NCI-H1417 (cell line): Measurements from ENCODE around the gene OLFM3.

Experiments
- DNase-seq, 3 experiments: peaks; one replicate each; lab custom pipeline; 2025; lab: John Stamatoyannopoulos, UW

OLFM3 gene

DNA sequence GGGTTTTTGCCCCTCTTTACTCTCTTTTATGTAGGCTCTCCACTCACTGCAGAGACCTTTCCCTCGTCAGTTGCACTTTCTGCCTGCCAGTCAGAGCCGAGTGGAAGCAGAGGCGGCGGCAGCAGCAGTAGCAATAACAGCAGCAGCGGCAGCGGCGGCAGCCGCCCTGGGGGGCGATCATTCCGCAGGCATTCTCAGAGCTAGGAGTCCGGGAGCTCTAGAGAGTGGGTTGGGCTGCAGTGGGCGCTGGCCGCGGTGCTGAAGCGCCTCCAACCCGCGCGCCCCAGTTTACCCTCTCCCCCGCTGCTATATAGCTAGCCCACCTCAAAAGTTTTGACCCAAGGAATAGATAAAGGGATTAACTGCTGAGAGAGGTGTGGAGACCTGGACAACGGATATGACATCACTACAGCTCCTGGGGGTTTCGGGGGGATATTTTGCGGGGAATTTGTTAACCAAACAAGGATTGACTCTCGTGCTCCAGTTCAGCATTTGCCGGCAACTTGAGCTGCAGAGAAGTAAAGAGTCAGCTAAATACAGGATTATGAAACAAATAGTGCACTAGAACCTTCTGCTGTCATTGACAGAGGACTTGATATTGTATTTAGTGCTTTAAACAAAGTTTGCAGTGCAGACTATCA, at the start of gene OLFM3:
OLFM3 (minus strand) TSS at position 102 of the 641 bp plus-strand sequence.
- DNase-seq = peak in 2 of 3 experiments; percentile 69 to 83

DNA sequence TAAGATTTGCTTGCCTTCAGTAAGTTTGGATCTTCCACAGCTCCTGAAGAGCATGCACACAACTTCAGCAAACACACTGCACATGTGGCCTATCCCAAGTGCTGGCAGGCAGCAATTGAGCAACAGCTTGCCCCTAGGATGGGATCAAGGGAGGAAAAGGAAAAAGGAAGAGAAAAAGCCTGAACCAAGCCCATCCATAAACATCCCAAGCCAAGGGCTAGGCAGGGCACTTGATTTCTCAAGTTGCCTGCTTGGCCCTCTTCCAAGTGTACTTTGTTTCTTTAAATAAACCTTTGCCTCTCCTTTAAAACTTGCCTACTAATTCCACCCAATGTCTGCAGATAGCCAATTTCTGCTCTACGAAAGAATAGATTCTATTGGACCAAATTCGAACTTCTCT, 49.0 kb upstream of the OLFM3 start:
- DNase-seq = no peak

DNA sequence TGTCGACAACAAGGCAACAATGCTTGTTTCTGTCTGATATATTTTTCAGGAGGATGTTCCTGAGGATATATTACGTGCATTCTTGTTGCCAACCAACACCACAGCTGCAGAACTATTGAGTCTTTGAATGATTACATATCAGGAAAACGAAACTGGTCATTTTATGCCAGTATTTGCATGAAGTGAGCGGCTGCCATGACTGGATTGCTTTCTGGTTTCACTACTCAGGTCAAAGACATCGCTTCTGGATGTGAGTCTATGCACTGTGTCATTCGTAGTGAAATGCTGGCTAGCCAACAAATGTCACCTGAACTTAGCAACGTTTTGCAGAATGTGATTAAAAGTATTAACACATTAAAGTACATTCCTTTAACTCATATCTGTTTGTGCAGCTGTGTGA, 35.8 kb upstream of the OLFM3 start:
- no peak for DNase-seq

DNA sequence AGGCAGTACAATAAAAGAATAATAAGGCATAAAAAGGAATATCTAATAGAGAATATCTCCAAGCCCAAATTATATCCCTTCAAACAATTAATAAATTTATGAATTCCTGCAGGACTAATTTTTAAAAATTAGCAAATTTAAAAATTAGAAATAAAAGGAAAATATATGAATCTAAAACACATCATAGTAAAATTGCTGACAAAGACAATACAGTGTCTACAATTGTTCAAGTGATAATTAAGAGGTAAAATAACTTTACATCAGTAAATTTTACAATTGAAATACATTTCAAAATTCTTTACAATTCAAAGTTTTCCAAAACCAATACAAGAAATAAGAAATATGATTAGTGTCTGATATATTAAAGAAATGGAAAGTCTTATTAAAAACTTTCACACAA, 22.8 kb upstream of the OLFM3 start:
- DNase-seq = no peak

DNA sequence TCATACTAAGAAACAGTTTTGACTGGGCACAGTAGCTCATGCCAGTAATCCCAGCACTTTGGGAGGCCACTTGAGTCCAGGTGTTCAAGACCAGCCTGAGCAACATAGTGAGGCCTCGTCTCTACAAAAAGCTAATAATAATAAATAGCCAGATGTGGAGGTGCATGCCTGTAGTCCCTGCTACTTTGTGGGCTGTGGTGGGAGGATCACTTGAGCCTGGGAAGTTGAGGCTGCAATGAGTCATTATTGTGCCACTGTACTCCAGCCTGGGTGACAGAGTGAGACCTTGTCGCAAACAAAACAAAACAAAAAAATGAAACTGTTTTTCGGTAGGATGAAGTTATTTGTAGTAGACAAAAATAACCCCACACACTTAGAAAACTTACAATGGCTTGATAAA, 19.0 kb upstream of the OLFM3 start:
- DNase-seq = no peak

DNA sequence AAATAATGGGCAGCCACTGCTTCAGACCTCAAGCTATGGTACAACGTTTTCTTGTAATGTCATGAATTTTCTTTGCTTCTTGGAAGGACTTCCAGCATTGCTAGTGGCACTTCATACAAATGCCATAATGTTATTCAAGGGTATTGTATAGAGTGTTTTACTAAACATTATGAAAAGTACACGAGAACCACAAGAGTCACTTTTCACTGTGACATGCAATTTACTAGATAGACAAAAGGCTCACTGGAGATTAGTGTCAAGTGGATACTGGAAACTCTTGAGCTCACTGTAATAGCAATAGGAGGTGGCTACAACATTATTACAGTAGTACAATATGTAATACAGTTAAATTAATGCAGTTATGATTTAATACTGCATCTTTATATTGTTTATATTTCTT, 5.3 kb upstream of the OLFM3 start:
- peak in 2 of 3 experiments; percentile 26 to 76 for DNase-seq

DNA sequence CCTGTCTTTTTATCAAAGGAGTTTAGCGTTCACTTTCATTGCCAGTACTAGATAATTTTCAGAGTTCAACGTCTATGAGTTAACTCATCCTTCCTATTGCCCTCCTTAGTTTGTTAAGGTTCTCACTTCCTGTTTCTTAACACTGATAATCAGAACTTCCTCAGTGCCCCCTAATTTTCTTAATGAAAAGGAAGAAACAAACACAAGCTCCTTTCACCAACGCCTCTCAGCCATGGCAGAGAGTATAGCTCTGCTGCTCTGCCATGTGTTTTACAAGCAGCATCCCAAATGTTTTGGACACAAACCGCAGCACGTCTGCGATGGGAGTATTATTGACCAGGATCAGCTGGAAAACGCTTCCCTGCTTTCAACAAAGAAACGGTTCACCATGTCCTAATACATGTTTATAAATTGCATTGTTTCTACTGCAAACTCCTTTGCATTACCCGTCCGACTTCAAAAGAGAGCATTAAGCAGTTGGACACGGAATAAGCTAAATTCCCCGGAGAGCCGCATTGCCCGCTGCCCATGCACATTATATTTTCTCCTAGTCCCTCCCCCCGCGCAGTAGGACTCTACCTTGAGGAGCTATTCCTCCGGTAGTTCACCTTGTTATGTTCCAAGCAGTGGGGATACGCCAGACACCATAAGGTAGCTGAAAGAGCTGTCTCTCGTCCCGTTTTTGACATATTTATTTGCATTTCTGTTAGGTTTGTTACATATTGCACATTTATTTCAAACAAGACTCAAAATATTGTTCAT, 561 bp downstream of the OLFM3 start:
- DNase-seq = peak in 2 of 3 experiments; percentile 76 to 83

DNA sequence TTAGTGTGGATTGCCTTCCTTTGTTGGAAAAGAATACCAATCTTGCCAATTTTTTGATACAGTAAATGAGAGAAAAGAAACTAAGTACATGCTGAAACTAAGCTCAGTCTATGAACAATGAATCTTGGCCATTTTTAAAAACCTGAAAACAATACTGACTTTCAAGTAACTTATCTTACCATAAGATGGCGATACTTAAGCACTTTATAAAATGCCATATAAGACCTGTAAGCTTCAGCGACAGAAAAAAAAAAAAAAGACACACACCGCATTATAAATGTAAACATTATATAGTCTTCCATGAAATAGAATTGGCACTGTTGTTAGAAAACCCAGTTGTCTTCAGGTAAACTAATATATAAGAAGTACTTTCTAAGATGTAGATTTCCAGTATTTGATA, 3.0 kb downstream of the OLFM3 start:
- peak in 1 of 3 experiments; percentile 26 for DNase-seq

DNA sequence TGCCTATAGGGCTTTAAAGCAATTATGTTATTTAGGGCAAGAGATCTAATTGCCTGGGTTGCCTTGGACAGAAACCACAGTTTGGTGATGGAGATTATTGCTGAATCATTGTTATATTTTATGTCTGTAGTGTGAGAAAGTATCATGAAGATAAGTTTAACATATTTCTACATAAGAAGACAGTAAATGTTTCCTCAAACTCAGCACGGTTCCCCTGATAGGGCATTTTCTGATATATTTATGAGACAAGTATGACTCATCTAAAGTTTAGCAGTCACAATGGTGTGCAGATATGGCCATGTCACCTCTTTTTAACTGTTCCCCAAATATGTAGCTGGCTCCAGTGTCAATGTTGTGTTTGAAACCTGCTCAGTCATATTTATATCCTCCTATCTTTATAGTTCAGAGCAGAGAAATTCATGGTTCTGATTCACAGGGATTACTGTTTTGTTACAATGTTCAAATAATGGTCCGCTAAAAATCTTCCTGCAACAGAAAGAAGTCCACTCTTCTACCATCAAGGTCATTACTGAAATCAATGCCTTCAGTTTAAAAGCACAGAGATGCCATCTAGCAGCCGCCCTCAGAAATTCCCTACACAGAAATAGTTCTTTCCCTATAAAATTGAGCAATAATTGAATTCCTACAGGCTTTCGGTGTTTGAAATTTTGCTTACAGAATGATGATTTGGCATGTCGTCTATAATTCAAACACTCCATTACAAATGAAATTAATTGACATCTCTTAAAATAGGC, 3.7 kb downstream of the OLFM3 start:
- DNase-seq = peak in 1 of 3 experiments; percentile 30

DNA sequence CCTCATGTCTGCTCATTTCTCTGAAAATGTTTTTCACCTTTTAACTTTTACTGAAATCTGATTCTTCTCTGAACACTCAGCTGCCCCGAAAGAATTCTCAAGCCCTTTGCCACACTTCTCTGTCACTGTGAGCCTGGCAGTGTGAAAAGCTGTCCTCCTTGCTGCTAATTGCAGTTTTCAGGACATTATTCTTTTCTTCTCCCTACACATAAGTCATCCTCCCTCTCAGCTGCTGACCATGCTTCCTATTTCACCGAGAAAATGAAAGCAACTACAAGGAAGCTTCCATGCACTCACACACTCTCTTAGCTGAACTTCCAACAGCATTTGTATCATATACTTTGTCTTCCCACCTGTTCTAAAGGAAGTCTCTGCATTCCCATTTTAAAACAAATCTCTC, 15.8 kb downstream of the OLFM3 start:
- no peak for DNase-seq

DNA sequence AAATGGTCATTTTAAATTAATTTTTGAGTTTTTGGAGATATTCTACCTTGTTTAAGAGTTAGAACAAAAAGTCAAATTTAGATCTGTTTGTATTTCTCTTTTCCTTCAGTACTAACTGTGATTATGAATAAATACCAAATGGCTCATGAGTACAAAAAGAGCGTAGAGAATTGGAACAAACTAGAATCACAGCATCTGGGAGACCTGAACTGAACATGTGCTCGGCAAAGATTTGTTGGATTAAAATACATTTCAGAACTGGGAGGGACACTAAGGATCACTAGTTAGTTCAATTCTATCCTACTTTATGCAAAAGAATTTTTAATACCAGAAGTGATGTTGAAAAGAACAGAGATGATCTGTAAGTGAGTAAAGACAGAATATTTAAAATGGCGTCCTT, 19.5 kb downstream of the OLFM3 start:
- DNase-seq = no peak

DNA sequence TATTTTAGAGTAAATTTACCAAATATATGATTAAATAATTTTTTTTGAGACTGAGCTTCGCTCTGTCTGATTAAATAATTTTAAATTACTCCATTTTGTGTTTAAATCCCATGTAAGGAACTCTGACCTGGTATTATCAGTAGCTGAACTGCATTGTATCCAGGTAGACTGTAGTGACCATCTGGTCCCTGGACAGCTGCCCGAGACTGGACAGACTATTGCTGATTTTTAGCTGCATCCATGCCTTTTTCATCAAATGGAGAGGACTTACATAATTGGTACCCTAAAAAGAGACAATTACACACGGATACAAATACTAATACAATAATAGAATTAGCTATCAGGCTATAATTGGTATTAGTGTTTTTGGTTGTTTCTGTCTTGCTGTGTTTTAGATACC, 20.6 kb downstream of the OLFM3 start:
- no peak for DNase-seq

DNA sequence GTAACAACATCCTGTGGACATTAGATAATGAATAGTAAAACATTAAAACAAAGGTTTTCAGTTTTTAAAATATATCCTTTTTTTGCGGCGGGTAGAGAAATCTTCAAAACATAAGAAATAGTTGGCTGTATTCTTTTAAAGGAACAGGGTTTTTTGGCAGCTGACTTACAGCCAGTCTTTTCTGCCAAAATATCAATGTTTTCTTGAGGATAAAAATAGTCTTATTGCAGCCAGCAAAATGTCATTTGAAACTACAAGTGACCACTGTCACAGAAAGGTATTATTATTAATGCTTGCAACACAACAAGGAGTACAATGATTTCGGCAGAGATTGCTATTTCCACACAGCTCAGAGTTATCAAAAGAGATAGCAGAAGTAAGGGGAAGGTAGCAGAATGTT, 21.4 kb downstream of the OLFM3 start:
- DNase-seq = no peak

DNA sequence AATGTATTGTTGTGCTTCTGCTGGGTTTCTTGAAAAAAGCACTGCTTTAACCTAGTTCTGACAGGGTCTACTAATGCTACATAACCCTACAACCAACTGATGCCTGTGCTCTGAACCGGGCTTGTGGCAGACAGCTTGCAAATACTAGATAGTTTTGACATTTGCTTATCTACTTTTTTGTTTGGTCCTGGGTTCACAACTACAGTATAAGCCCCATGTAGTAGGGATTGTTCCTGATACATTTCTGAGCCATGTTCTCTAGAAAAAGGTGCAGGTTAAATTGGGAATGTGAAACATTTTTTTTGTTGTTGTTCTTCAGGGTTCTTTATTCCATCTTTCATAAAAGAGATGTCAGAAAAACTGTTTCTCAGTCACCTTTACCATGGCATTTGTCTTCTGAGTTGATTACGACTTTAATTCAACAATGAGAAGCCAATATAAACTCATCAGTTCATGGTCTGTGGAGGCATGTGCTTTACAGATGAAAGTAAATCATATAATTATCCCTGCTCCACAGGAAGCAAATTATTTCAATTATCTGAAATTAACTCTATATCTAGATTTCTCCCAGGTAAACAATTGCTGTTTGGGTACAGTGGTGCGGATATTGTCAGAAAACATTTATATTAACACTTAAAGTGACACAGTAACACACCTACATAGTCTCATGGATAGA, 22.0 kb downstream of the OLFM3 start:
- DNase-seq = peak in 1 of 3 experiments; percentile 68

DNA sequence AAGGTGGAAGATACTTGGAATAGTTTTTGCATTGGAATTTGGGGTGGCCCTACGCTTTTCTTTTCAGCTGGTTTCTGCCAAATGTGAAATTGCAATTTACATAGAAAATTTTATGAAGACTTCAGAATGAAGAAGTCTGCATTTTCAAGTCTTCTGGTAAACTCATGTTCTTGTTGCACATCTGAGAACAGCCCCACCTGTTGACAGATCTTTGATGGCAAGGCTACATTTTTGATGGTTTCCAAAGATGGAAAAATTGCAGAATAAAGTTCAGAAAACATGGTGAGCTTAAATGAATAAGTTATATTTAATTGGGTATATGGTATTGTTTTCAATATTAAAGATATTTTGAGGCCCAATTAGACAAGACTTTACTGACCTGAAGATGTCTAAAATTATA, 25.4 kb downstream of the OLFM3 start:
- DNase-seq = no peak

DNA sequence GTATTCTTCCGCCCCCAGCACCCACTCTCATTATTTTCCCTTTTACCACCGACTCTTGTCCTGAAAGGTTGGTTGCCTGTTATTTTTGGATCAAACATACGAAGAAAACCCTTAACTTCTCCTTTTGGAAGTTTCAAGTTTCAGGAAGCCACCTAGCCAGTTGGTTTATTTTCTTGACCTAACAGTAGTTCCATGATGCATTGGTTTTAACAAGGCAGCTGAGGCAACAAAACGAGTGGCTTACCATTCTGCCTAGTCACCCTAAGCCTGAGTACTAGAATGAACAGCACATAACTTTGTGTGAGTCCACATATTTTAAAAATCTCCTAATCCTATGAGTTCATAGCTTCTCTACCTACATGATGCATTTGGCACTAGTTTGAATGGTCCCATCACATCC, 28.9 kb downstream of the OLFM3 start:
- no peak for DNase-seq

DNA sequence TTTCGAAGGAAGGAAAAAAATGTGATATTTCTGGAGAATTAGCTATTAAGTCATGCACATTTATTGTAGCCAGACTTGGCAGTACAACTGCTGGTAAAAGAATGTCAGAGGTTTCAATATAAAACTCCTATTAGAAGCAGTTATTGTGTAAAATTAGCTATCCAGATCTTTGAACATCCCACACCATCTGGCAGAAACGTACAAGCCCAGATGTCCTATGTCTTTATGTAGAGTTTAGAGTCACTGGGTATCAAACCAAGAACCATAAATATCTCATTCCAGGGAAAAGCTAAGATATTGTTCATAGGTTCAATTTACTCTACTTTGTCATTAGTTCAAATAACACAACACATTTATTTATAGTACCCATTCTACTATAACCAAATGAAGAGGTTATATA, 31.4 kb downstream of the OLFM3 start:
- no peak for DNase-seq

DNA sequence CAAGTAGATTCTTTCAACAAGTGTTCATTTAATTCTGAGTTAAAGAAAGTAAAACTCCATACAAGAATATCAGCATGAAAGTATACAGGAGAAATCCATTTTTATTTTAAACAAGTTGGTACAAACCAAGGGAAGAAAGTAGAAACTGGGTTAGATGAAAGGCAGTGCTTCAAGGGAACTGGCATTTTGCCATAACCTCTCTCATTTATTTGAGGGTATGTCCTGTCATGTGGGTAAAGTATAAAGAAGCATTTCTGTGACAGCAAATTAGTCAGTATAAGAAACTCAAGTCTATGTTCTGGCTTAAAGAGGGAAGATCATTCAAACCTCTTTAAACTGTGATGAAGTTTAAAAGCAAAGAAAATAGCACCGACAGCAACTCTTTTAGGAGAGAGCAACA, 32.0 kb downstream of the OLFM3 start:
- DNase-seq = no peak

DNA sequence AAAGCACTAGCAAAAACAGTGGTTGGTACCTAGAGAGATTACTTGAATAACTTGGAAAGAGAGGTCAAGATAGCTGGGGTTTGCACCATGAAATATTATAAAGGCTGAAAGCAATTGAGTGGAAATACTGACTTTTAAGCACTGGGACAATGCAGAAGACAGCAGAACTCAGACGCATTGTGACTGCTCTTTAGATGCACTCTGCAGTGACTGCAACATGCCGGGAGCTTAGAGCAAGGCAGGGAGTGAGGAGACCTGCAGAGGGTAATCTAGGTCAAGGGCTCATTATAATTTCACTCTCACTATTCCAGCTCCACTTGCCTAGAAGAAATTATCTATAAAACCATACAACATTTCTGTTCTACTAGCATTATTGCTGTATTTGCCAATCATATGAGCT, 36.6 kb downstream of the OLFM3 start:
- DNase-seq = no peak

DNA sequence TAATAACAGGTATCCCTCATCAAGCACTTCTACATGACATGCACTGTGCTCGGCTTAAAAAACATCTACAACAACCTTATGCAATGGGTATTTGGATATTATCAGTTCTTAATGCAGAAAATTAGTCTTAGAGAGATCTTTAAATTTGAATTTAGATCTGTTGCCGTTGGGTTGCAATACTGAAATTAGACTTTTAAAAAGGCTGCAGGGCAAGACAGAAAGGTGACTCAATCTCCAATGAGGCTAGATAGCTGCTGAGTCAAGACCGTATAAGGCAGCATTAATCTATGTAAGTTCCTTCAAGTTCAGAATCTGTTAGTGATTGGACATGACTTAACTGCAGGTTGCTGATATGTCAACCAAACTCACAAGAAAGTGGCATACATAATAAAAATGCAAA, 37.3 kb downstream of the OLFM3 start:
- DNase-seq = no peak

DNA sequence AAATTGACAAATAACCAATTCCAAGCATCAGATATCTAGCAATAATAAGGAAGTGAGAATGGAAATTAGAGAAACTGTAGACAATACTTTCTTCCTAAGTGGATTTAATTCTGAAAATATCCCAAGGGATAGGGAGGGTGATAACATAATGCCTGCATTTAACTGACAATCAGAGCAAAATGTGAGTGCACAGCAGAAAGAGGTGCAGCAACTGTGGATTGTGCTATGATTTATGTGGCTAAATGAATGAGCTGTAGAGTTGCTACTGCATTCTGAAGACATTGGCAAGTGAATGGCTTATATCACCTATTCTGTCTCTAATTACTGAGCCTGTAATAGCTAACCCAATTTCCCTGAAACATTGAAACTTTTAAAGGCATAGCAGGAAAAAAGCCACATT, 39.0 kb downstream of the OLFM3 start:
- peak in 1 of 3 experiments; percentile 6 for DNase-seq

DNA sequence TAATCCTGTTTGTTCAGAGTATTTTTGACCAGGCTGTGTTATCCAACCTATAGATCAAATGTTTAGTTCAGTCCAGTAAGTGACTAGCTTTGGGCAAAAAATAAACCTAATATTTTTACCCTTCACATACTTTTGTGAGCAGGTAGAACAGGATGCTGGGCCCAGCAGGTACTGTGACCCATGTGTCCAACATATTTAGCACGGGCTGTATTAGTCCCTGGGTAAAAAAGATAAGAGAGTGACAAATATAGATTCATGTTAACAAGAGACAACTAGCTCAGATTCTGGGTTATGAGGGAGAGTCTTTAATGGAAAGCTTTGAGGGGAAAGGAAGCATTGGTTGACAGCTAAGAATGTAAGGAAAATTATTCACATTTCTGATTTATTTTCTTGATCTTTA, 43.1 kb downstream of the OLFM3 start:
- no peak for DNase-seq
